RPMI8226 (cell line): ENCODE measurements around the gene MTARC2.
"Not testable (repeated sequence)": the region's sequence is repeated elsewhere in the genome, so short reads cannot be mapped to it uniquely, and the experiment has no call there.

Source experiments
- DNase-seq: peaks from one replicate; pipeline ENCODE4 v3.0.0-alpha.2; 2015

The MTARC2 gene

GRCh38 chr1:220748089-220748934 is at the start of gene MTARC2:
MTARC2 (plus strand) TSS chr1:220748322; CDS start chr1:220748532, 210 bp downstream.
- DNase-seq: no peak

GRCh38 chr1:220698607-220699016 is 49.5 kb upstream of the MTARC2 start:
- no peak for DNase-seq

- DNase-seq: no peak
Measured at GRCh38 chr1:220699044-220699443, 49.1 kb upstream of the MTARC2 start.

- DNase-seq: no peak
Measured at GRCh38 chr1:220700556-220701179, 47.5 kb upstream of the MTARC2 start.

GRCh38 chr1:220701974-220702373 is 46.1 kb upstream of the MTARC2 start:
- no peak for DNase-seq

GRCh38 chr1:220702733-220703270 is 45.3 kb upstream of the MTARC2 start:
- DNase-seq: no peak

- DNase-seq: no peak
Measured at GRCh38 chr1:220703305-220703704, 44.8 kb upstream of the MTARC2 start.

- DNase-seq: no peak
Measured at GRCh38 chr1:220705782-220706181, 42.3 kb upstream of the MTARC2 start.

GRCh38 chr1:220706480-220706879 is 41.6 kb upstream of the MTARC2 start:
- DNase-seq: no peak

GRCh38 chr1:220707160-220707559 is 41.0 kb upstream of the MTARC2 start:
- no peak for DNase-seq

GRCh38 chr1:220708244-220708643 is 39.9 kb upstream of the MTARC2 start:
- no peak for DNase-seq

- DNase-seq: no peak
Measured at GRCh38 chr1:220708936-220709801, 39.0 kb upstream of the MTARC2 start.

GRCh38 chr1:220710333-220710732 is 37.8 kb upstream of the MTARC2 start:
- no peak for DNase-seq

- peak; percentile 28 for DNase-seq
Measured at GRCh38 chr1:220711056-220711809, 36.9 kb upstream of the MTARC2 start.

- not testable (repeated sequence) for DNase-seq
Measured at GRCh38 chr1:220715986-220716385, 32.1 kb upstream of the MTARC2 start.

- DNase-seq: no peak
Measured at GRCh38 chr1:220717800-220718640, 30.1 kb upstream of the MTARC2 start.

GRCh38 chr1:220721266-220721665 is 26.9 kb upstream of the MTARC2 start:
- not testable (repeated sequence) for DNase-seq

GRCh38 chr1:220726634-220727033 is 21.5 kb upstream of the MTARC2 start:
- DNase-seq: no peak

- no peak for DNase-seq
Measured at GRCh38 chr1:220727519-220727918, 20.6 kb upstream of the MTARC2 start.

- no peak for DNase-seq
Measured at GRCh38 chr1:220730486-220730885, 17.6 kb upstream of the MTARC2 start.

GRCh38 chr1:220732137-220732536 is 16.0 kb upstream of the MTARC2 start:
- DNase-seq: no peak
